SH-SY5Y (cell line): ENCODE results near the gene KAT2B.

ENCODE experiments used
- GATA2 ChIP-seq: IDR thresholded peaks from 2 replicates; pipeline ENCODE4 v1.6.1; 2011; ENCODE audit warnings: mild to moderate bottlenecking, low read depth, low read length
- GATA3 ChIP-seq: IDR thresholded peaks from 2 replicates; pipeline ENCODE4 v1.6.1; 2011; ENCODE audit warnings: low read depth, mild to moderate bottlenecking, low read length, moderate library complexity

DNA sequence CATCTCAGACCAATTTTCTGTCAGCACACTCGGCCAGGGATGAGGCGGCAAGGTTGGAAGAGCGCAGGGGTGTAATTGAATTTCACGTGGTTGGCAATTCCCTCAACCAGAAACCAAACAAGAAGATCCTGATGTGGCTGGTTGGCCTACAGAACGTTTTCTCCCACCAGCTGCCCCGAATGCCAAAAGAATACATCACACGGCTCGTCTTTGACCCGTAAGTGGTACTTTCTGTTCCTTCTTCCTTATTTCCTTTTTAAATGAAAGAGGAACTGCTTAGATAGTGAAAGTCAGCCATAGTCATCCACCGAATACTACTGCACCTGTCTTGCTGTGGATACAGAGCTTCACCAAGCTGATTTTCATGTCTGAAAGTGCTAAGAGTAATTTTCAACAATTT lies 85.7 kb downstream of the KAT2B start:
- TF ChIP-seq GATA3 (no peak), GATA2 (no peak)
